HepG2 (cell line): Measurements from ENCODE around the gene TAF1C. TPM values are rescaled to one million over a fixed set of nuclear protein-coding genes. Genes with fewer than 3 reads are reported as not detected.

Experiments
- AKAP8 ChIP-seq: sonication (generic); formaldehyde crosslinking; IDR thresholded peaks from 2 replicates; pipeline ENCODE4 v1.5.1; 2020; ENCODE audit warnings: mild to moderate bottlenecking, missing genetic modification reagents
- CEBPZ ChIP-seq: IDR thresholded peaks from 2 replicates; pipeline ENCODE4 v1.6.1; 2012; ENCODE audit warnings: low read length, improper control_type of control experiment
- HDAC6 ChIP-seq: fragments of 200-600 bp; sonication (generic); IDR thresholded peaks from 2 replicates; pipeline ENCODE4 v1.7.0; 2017; ENCODE audit warnings: mild to moderate bottlenecking, antibody characterized with exemption, low read length, low read depth
- IRX3 ChIP-seq: sonication (generic); formaldehyde crosslinking; IDR thresholded peaks from 2 replicates; pipeline ENCODE4 v1.8.1; 2023; ENCODE audit warnings: mild to moderate bottlenecking, low read depth, missing genetic modification reagents, borderline replicate concordance
- JARID2 ChIP-seq: sonication (generic); formaldehyde crosslinking; IDR thresholded peaks from 2 replicates; pipeline ENCODE4 v1.8.1; 2023; ENCODE audit warnings: missing genetic modification reagents, inconsistent platforms; ENCODE audit not compliant: insufficient replicate concordance
- KLF13 ChIP-seq: sonication (generic); formaldehyde crosslinking; IDR thresholded peaks from 2 replicates; pipeline ENCODE4 v1.4.0; 2020; ENCODE audit warnings: mild to moderate bottlenecking, missing genetic modification reagents
- KMT2B ChIP-seq: IDR thresholded peaks from 2 replicates; pipeline ENCODE4 v1.6.1; 2016; ENCODE audit warnings: missing genetic modification reagents, missing compliant biosample characterization
- MYC ChIP-seq: sonication (generic); formaldehyde crosslinking; IDR thresholded peaks from 2 replicates; pipeline ENCODE4 v1.9.0; 2021; ENCODE audit warnings: missing genetic modification reagents, borderline replicate concordance
- PRDM10 ChIP-seq: sonication (generic); formaldehyde crosslinking; IDR thresholded peaks from 2 replicates; pipeline ENCODE4 v1.4.0; 2020; ENCODE audit warnings: low read depth, missing genetic modification reagents
- SAP130 ChIP-seq: IDR thresholded peaks from 2 replicates; pipeline ENCODE4 v1.6.1; 2016; ENCODE audit warnings: low read depth
- SETDB1 ChIP-seq: sonication (generic); formaldehyde crosslinking; IDR thresholded peaks from 2 replicates; pipeline ENCODE4 v1.5.1; 2020; ENCODE audit warnings: missing genetic modification reagents, mild to moderate bottlenecking, borderline replicate concordance
- SKI ChIP-seq: fragments of 450-650 bp; IDR thresholded peaks from one replicate; pipeline ENCODE4 v1.6.1; 2018; ENCODE audit warnings: mild to moderate bottlenecking; ENCODE audit not compliant: partially characterized antibody
- TCF7 ChIP-seq: sonication (generic); IDR thresholded peaks from 2 replicates; pipeline ENCODE4 v1.6.1; 2016; ENCODE audit warnings: antibody characterized with exemption, low read depth
- ZNF207 ChIP-seq: fragments of 450-650 bp; IDR thresholded peaks from 2 replicates; pipeline ENCODE4 v1.6.1; 2016; ENCODE audit warnings: antibody characterized with exemption, borderline replicate concordance
- ZNF335 ChIP-seq: sonication (generic); formaldehyde crosslinking; IDR thresholded peaks from 2 replicates; pipeline ENCODE4 v1.4.0; 2020; ENCODE audit warnings: missing genetic modification reagents
- ZNF547 ChIP-seq: sonication (generic); formaldehyde crosslinking; IDR thresholded peaks from 2 replicates; pipeline ENCODE4 v1.5.1; 2020; ENCODE audit warnings: mild to moderate bottlenecking, missing genetic modification reagents
- polyA plus RNA-seq, 8 experiments: library from polyadenylated mRNA; depleted of rRNA in 3 of 8; stranded (reverse) in 7 of 8; unstranded in 1 of 8; fragments of >200 nt; fragmentation: Illumina TruSeq in 4 of 8; extraction: Trizol in 4 of 8; gene quantifications; 2 replicates each; pipeline versions ENCODE4 v1.2.1 to v1.2.3, GENCODE V29; 2011 to 2016; ENCODE audit warnings: low read depth in 4 of 8, missing spikeins in 1 of 8, mixed read lengths in 1 of 8; ENCODE audit not compliant: insufficient read depth in 1 of 8
- total RNA-seq, 5 experiments: library from RNA; depleted of rRNA; stranded (reverse); fragments of >200 nt; fragmentation: Illumina TruSeq; extraction: Trizol; gene quantifications; 2 replicates each; pipeline ENCODE4 v1.2.3, GENCODE V29; 2016; ENCODE audit warnings: low read depth in 1 of 5
- TF ChIP-seq, protein P1 (sequence below): sonication (generic); formaldehyde crosslinking; IDR thresholded peaks from 2 replicates; pipeline ENCODE4 v1.8.0; 2022; ENCODE audit warnings: mild to moderate bottlenecking, missing genetic modification reagents, moderate library complexity
- TF ChIP-seq, protein P2 (sequence below): sonication (generic); formaldehyde crosslinking; IDR thresholded peaks from 2 replicates; pipeline ENCODE4 v1.5.0; 2020; ENCODE audit warnings: mild to moderate bottlenecking, missing genetic modification reagents
- TF ChIP-seq, protein P3 (sequence below): IDR thresholded peaks from 2 replicates; pipeline ENCODE4 v1.6.1; 2018; ENCODE audit warnings: missing genetic modification reagents

Gene TAF1C
- total and polyA plus RNA-seq, 2 of the 13 experiments (the other 11 are each of a cell fraction or from before 2014, with no cell fraction given), result 15.6 to 20.8 TPM

- TF ChIP-seq PRDM10 (CRISPR knock-in tag) (no peak), HDAC6 (no peak), CEBPZ (no peak), JARID2 (CRISPR knock-in tag) (no peak), TCF7 (no peak), MYC (CRISPR knock-in tag) (peak; percentile 6; the same call in 1 of the 2 replicates), AKAP8 (no peak), SETDB1 (CRISPR knock-in tag) (no peak), ZNF335 (CRISPR knock-in tag) (0 out of 2 replicates have a peak, but pooled peaks have one; percentile 3), ZNF547 (CRISPR knock-in tag) (no peak), SAP130 (CRISPR knock-in tag) (peak; percentile 68), IRX3 (no peak), KLF13 (CRISPR knock-in tag) (no peak), ZNF207 (no peak), KMT2B (CRISPR knock-in tag) (peak; percentile 22; the same call in 1 of the 2 replicates), SKI (no peak)
- TF ChIP-seq, protein P1, sequence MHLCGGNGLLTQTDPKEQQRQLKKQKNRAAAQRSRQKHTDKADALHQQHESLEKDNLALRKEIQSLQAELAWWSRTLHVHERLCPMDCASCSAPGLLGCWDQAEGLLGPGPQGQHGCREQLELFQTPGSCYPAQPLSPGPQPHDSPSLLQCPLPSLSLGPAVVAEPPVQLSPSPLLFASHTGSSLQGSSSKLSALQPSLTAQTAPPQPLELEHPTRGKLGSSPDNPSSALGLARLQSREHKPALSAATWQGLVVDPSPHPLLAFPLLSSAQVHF (CRISPR knock-in tag), result no peak
- TF ChIP-seq, protein P2, sequence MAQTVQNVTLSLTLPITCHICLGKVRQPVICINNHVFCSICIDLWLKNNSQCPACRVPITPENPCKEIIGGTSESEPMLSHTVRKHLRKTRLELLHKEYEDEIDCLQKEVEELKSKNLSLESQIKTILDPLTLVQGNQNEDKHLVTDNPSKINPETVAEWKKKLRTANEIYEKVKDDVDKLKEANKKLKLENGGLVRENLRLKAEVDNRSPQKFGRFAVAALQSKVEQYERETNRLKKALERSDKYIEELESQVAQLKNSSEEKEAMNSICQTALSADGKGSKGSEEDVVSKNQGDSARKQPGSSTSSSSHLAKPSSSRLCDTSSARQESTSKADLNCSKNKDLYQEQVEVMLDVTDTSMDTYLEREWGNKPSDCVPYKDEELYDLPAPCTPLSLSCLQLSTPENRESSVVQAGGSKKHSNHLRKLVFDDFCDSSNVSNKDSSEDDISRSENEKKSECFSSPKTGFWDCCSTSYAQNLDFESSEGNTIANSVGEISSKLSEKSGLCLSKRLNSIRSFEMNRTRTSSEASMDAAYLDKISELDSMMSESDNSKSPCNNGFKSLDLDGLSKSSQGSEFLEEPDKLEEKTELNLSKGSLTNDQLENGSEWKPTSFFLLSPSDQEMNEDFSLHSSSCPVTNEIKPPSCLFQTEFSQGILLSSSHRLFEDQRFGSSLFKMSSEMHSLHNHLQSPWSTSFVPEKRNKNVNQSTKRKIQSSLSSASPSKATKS (CRISPR knock-in tag), result no peak
- TF ChIP-seq, protein P3, sequence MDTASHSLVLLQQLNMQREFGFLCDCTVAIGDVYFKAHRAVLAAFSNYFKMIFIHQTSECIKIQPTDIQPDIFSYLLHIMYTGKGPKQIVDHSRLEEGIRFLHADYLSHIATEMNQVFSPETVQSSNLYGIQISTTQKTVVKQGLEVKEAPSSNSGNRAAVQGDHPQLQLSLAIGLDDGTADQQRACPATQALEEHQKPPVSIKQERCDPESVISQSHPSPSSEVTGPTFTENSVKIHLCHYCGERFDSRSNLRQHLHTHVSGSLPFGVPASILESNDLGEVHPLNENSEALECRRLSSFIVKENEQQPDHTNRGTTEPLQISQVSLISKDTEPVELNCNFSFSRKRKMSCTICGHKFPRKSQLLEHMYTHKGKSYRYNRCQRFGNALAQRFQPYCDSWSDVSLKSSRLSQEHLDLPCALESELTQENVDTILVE (CRISPR knock-in tag), result no peak
These were observed 42.5 kb downstream of the TAF1C start (continued) for GRCh38 chr16:84144209-84144858.
